GM12873 (cell line): ENCODE data around the gene RBBP8NL.

Source experiments
- CTCF ChIP-seq: IDR thresholded peaks from 2 replicates; pipeline ENCODE4 v1.5.1; 2012; ENCODE audit warnings: low read depth, mild to moderate bottlenecking, moderate library complexity, low read length, control low read depth; ENCODE audit not compliant: insufficient read depth; ENCODE audit errors: missing control alignments

RBBP8NL gene

GRCh38 chr20:62460678-62461077 is 33.3 kb upstream of the RBBP8NL start:
- no peak for TF ChIP-seq CTCF

GRCh38 chr20:62459488-62459887 is 32.1 kb upstream of the RBBP8NL start:
- no peak for TF ChIP-seq CTCF

- no peak for TF ChIP-seq CTCF
Observed at GRCh38 chr20:62458275-62459251, 31.2 kb upstream of the RBBP8NL start.

- no peak for TF ChIP-seq CTCF
Observed at GRCh38 chr20:62457831-62458230, 30.5 kb upstream of the RBBP8NL start.

- TF ChIP-seq CTCF, result no peak
Observed at GRCh38 chr20:62457098-62457497, 29.8 kb upstream of the RBBP8NL start.

GRCh38 chr20:62455929-62456328 is 28.6 kb upstream of the RBBP8NL start:
- TF ChIP-seq CTCF, result no peak

- TF ChIP-seq CTCF, result no peak
Observed at GRCh38 chr20:62454904-62455636, 27.7 kb upstream of the RBBP8NL start.
